H1 (cell line): ENCODE results near the gene APOBEC2. TPM values are rescaled to one million over a fixed set of nuclear protein-coding genes. Genes with fewer than 3 reads are reported as not detected.

Experiments
- CTCF ChIA-PET: fragments of 300-600 bp; sonication (Branson Sonifier 250); formaldehyde crosslinking; loops from one replicate; lab custom pipeline; 2021; ENCODE audit not compliant: partially characterized antibody; lab: Charles Lee
- POLR2A ChIA-PET: fragments of 300-600 bp; sonication (Branson Sonifier 250); formaldehyde crosslinking; loops from one replicate; lab custom pipeline; 2021; ENCODE audit warnings: inconsistent platforms; ENCODE audit not compliant: partially characterized antibody; lab: Charles Lee
- DNase-seq, 2 experiments: peaks; one replicate each; pipeline versions ENCODE4 v3.0.0 to v3.0.0-alpha.2; 2010 to 2022; ENCODE audit warnings: low spot score in 2 of 2, low read depth in 1 of 2, mixed read lengths in 1 of 2
- FAIRE-seq: peaks from 2 replicates; lab custom pipeline; 2011; peaks lifted over from hg19 to GRCh38; lab: Jason Lieb, UNC
- H2AFZ ChIP-seq: 2 replicates; pipeline ENCODE4 v1.8.1; 2012; ENCODE audit warnings: low read length, inconsistent platforms
- H2AK5ac ChIP-seq: 2 replicates; pipeline ENCODE4 v1.6.1; 2013; ENCODE audit warnings: low read depth, low read length
- H2BK120ac ChIP-seq: replicated peaks from 2 replicates; pipeline ENCODE3; 2013; ENCODE audit warnings: low read depth, low read length, inconsistent platforms
- H2BK12ac ChIP-seq: 2 replicates; pipeline ENCODE4 v1.6.1; 2013; ENCODE audit warnings: low read depth, low read length
- H2BK15ac ChIP-seq: 2 replicates; pipeline ENCODE4 v1.6.1; 2013; ENCODE audit warnings: low read length
- H2BK20ac ChIP-seq: 2 replicates; pipeline ENCODE4 v1.6.1; 2013; ENCODE audit warnings: low read length
- H2BK5ac ChIP-seq: 2 replicates; pipeline ENCODE4 v1.6.1; 2013; ENCODE audit warnings: low read depth, low read length
- H3K14ac ChIP-seq: 2 replicates; pipeline ENCODE4 v1.6.1; 2013; ENCODE audit warnings: inconsistent platforms; ENCODE audit not compliant: insufficient read length
- H3K18ac ChIP-seq: 2 replicates; pipeline ENCODE4 v1.6.1; 2013; ENCODE audit warnings: low read length; ENCODE audit errors: extremely low read depth
- H3K23ac ChIP-seq: 2 replicates; pipeline ENCODE4 v1.6.1; 2013; ENCODE audit warnings: inconsistent platforms; ENCODE audit not compliant: insufficient read length
- H3K23me2 ChIP-seq: 2 replicates; pipeline ENCODE4 v1.6.1; 2013; ENCODE audit warnings: low read depth, low read length
- H3K27ac ChIP-seq: 2 replicates; pipeline ENCODE4 v1.6.1; 2011; ENCODE audit warnings: low read depth, low read length, inconsistent platforms
- H3K27me3 ChIP-seq, 4 experiments: replicated peaks in 1 of 4; 1 replicate in 1 of 4; 2 replicates in 3 of 4; pipeline versions ENCODE4 v1.6.1 to v1.8.1; 2011 to 2013; ENCODE audit warnings: low read length in 3 of 4, mild to moderate bottlenecking in 3 of 4, inconsistent platforms in 2 of 4, mixed read lengths in 2 of 4, moderate library complexity in 1 of 4; ENCODE audit not compliant: control insufficient read depth in 3 of 4, insufficient read depth in 3 of 4; ENCODE audit errors: extremely low read depth in 1 of 4
- H3K36me3 ChIP-seq, 4 experiments: 2 replicates each; pipeline versions ENCODE4 v1.6.1 to v1.8.1; 2011 to 2013; ENCODE audit warnings: mild to moderate bottlenecking in 4 of 4, low read length in 3 of 4, moderate library complexity in 2 of 4, control low read depth in 1 of 4, inconsistent platforms in 1 of 4; ENCODE audit not compliant: insufficient read depth in 4 of 4, control insufficient read depth in 2 of 4
- H3K4ac ChIP-seq: replicated peaks from 2 replicates; pipeline ENCODE3; 2013; ENCODE audit warnings: low read length, low read depth, mixed read lengths, inconsistent platforms; ENCODE audit not compliant: insufficient read length
- H3K4me1 ChIP-seq, 4 experiments: replicated peaks in 1 of 4; 1 replicate in 1 of 4; 2 replicates in 3 of 4; pipeline versions ENCODE4 v1.6.1 to v1.8.1; 2011 to 2013; ENCODE audit warnings: low read length in 3 of 4, inconsistent platforms in 2 of 4, mixed read lengths in 1 of 4; ENCODE audit not compliant: insufficient read depth in 4 of 4, control insufficient read depth in 3 of 4
- H3K4me2 ChIP-seq, 2 experiments: 2 replicates each; pipeline versions ENCODE4 v1.6.1 to v1.8.1; 2011 to 2013; ENCODE audit warnings: low read depth in 2 of 2, low read length in 2 of 2, control low read depth in 1 of 2, inconsistent platforms in 1 of 2, mild to moderate bottlenecking in 1 of 2; ENCODE audit not compliant: insufficient read depth in 1 of 2
- H3K4me3 ChIP-seq, 4 experiments: fragments of 200-600, 300-600 bp in 1 of 4; sonication (generic), shearing (Covaris generic), sonication (Bioruptor Twin) in 1 of 4; 2 replicates each; pipeline versions ENCODE4 v1.5.1 to v1.8.1; 2011 to 2016; ENCODE audit warnings: low read length in 4 of 4, low read depth in 3 of 4, control low read depth in 2 of 4, inconsistent platforms in 2 of 4, mild to moderate bottlenecking in 2 of 4, mixed read lengths in 1 of 4, moderate library complexity in 1 of 4; ENCODE audit not compliant: insufficient read depth in 2 of 4; ENCODE audit errors: extremely low read depth in 1 of 4
- H3K56ac ChIP-seq: replicated peaks from 2 replicates; pipeline ENCODE3; 2013; ENCODE audit warnings: low read depth, mild to moderate bottlenecking, mixed read lengths, low read length, inconsistent platforms; ENCODE audit not compliant: insufficient read length
- H3K79me1 ChIP-seq: 2 replicates; pipeline ENCODE4 v1.6.1; 2013; ENCODE audit warnings: low read depth, low read length, control low read depth
- H3K79me2 ChIP-seq, 2 experiments: 2 replicates each; pipeline versions ENCODE4 v1.6.1 to v1.8.1; 2012 to 2013; ENCODE audit warnings: low read length in 2 of 2, mild to moderate bottlenecking in 2 of 2, inconsistent platforms in 1 of 2; ENCODE audit not compliant: insufficient read depth in 2 of 2, control insufficient read depth in 1 of 2
- H3K9ac ChIP-seq, 4 experiments: replicated peaks in 1 of 4; 1 replicate in 1 of 4; 2 replicates in 3 of 4; pipeline versions ENCODE4 v1.6.1 to v1.8.1; 2011 to 2013; ENCODE audit warnings: low read depth in 3 of 4, low read length in 3 of 4, control low read depth in 2 of 4, mild to moderate bottlenecking in 2 of 4, moderate library complexity in 2 of 4, inconsistent platforms in 1 of 4; ENCODE audit errors: extremely low read depth in 1 of 4
- H3K9me3 ChIP-seq, 2 experiments: 2 replicates each; pipeline versions ENCODE4 v1.6.1 to v1.8.1; 2012 to 2013; ENCODE audit warnings: mild to moderate bottlenecking in 2 of 2, moderate library complexity in 2 of 2, control low read depth in 1 of 2, inconsistent platforms in 1 of 2, low read depth in 1 of 2, low read length in 1 of 2, mixed read lengths in 1 of 2; ENCODE audit not compliant: insufficient read depth in 2 of 2
- H4K20me1 ChIP-seq, 2 experiments: replicated peaks in 1 of 2; 2 replicates each; pipeline versions ENCODE3 to v1.8.1; 2011 to 2013; ENCODE audit warnings: inconsistent platforms in 2 of 2, low read length in 2 of 2, mild to moderate bottlenecking in 1 of 2; ENCODE audit not compliant: insufficient read depth in 2 of 2, control insufficient read depth in 1 of 2
- H4K5ac ChIP-seq: 2 replicates; pipeline ENCODE4 v1.6.1; 2013; ENCODE audit warnings: low read length, low read depth, mixed read lengths, inconsistent platforms; ENCODE audit not compliant: insufficient read length
- H4K8ac ChIP-seq: 2 replicates; pipeline ENCODE4 v1.8.0; 2013; ENCODE audit warnings: mild to moderate bottlenecking, moderate library complexity, low read length, inconsistent platforms; ENCODE audit not compliant: insufficient read depth; ENCODE audit errors: extremely low read depth
- H4K91ac ChIP-seq: replicated peaks from 2 replicates; pipeline ENCODE3; 2013; ENCODE audit warnings: low read length, mixed read lengths, inconsistent platforms; ENCODE audit not compliant: insufficient read length
- WGBS, 2 experiments: shearing (Covaris generic) in 1 of 2; methylation state at CpG; one replicate each; pipeline versions ENCODE4 v1.1.6 to v1.1.7; 2013 to 2015; ENCODE audit warnings: low lambda C conversion rate in 2 of 2, mixed read lengths in 2 of 2, inconsistent platforms in 1 of 2, low coverage in 1 of 2, missing lambda C conversion rate in 1 of 2; ENCODE audit not compliant: insufficient replicate concordance in 2 of 2, insufficient coverage in 1 of 2, insufficient read length in 1 of 2; ENCODE audit errors: extremely low coverage in 1 of 2, missing lambda C conversion rate in 1 of 2; 5-methylcytosine and 5-hydroxymethylcytosine counted together
- polyA plus RNA-seq, 7 experiments: library from polyadenylated mRNA; depleted of rRNA in 3 of 7; stranded (reverse) in 5 of 7; unstranded in 2 of 7; fragments of >200 nt in 5 of 7; fragments of 200-250 nt in 2 of 7; gene quantifications; 1 replicate in 5 of 7; 2 replicates in 1 of 7; 4 replicates in 1 of 7; pipeline versions ENCODE4 v1.2.1 to v1.2.3, GENCODE V29; 2011 to 2013; ENCODE audit warnings: missing spikeins in 2 of 7, mixed read lengths in 2 of 7
- total RNA-seq: library from RNA; stranded (reverse); fragmentation: NEBNext Ultra II Directional; extraction: Animal tissue kit (Norgen Biotek cat#: 25700); gene quantifications from 2 replicates; pipeline ENCODE4 v1.2.1, GENCODE V29; 2021

Gene APOBEC2
- total and polyA plus RNA-seq, 2 of the 8 experiments (the other 6 are each of a cell fraction or from before 2014, with no cell fraction given): not detected

DNA sequence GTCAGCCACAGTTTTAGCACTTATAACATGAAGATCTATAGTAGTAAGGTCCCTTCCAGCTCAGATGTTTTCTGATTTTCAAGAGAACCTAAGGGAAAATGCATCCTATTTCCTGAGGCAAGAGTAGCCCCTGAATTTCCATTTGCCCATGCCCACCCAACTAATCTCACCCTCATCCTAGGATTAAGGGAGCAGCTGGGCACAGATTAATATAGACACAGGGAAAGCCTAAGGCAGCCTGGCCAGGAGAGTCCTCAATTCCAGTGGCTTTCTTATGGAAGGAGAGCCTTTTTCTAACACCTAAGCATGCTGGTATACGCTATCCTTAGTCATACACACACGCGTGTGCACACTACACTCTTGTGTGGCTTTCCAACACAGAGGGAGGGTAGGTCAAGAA is 1.5 kb downstream of the APOBEC2 start:
- no peak overlapping the region for H3K56ac ChIP-seq
- H3K79me2 ChIP-seq: no peaks in the 10 kb centered on the region
- H3K27ac ChIP-seq: no peak overlapping the region
- no peaks in the 10 kb centered on the region for H3K79me1 ChIP-seq
- no peak overlapping the region for H3K23ac ChIP-seq
- FAIRE-seq: no peak
- POLR2A ChIA-PET: interaction anchor here (1.6 to 2.1 kb wide), 3 partner anchors 9 to 18 kb away, joined by 5 to 6 read pairs (median 5); partner anchors contain the start of genes NFYA and OARD1
- H2BK20ac ChIP-seq: no peak overlapping the region
- no peak overlapping the region for H3K18ac ChIP-seq
- H2BK120ac ChIP-seq: no peak overlapping the region
- CTCF ChIA-PET: interaction anchor here (1.1 to 6.7 kb wide), 9 partner anchors 12 to 275 kb away, joined by 3 to 48 read pairs (median 10); partner anchors contain the start of genes TSPO2 and UNC5CL
- no peak overlapping the region for H3K9ac ChIP-seq
- H3K27me3 ChIP-seq: no peaks in the 10 kb centered on the region
- H2BK12ac ChIP-seq: no peak overlapping the region
- no peak overlapping the region for H2BK5ac ChIP-seq
- no peak overlapping the region for H4K8ac ChIP-seq
- no peaks in the 10 kb centered on the region for H3K23me2 ChIP-seq
- peaks cover 0 to 5% (median 0%) of the 10 kb centered on the region in 4 experiments; a peak in 2 of 7 replicates for H3K4me1 ChIP-seq
- 95% methylated on average over 3 of the region's 3 CpGs; no CpG with 5 or more reads in 1 of the 2 experiments for WGBS, 2 experiments
- H2AFZ ChIP-seq: no peak overlapping the region
- no peak for DNase-seq
- H3K4ac ChIP-seq: no peak overlapping the region
- no peak overlapping the region for H3K4me3 ChIP-seq
- H3K9me3 ChIP-seq: no peaks in the 10 kb centered on the region
- no peak overlapping the region for H3K4me2 ChIP-seq
- no peak overlapping the region for H3K14ac ChIP-seq
- no peak overlapping the region for H2BK15ac ChIP-seq
- no peaks in the 10 kb centered on the region for H3K36me3 ChIP-seq
- H4K20me1 ChIP-seq: no peaks in the 10 kb centered on the region
- no peak overlapping the region for H2AK5ac ChIP-seq
- no peak overlapping the region for H4K91ac ChIP-seq
- no peak overlapping the region for H4K5ac ChIP-seq
